ENCODE results near the gene CATSPERE. TPM values are rescaled to one million over a fixed set of nuclear protein-coding genes. Genes with fewer than 3 reads are reported as not detected.

Gene CATSPERE, protein sequence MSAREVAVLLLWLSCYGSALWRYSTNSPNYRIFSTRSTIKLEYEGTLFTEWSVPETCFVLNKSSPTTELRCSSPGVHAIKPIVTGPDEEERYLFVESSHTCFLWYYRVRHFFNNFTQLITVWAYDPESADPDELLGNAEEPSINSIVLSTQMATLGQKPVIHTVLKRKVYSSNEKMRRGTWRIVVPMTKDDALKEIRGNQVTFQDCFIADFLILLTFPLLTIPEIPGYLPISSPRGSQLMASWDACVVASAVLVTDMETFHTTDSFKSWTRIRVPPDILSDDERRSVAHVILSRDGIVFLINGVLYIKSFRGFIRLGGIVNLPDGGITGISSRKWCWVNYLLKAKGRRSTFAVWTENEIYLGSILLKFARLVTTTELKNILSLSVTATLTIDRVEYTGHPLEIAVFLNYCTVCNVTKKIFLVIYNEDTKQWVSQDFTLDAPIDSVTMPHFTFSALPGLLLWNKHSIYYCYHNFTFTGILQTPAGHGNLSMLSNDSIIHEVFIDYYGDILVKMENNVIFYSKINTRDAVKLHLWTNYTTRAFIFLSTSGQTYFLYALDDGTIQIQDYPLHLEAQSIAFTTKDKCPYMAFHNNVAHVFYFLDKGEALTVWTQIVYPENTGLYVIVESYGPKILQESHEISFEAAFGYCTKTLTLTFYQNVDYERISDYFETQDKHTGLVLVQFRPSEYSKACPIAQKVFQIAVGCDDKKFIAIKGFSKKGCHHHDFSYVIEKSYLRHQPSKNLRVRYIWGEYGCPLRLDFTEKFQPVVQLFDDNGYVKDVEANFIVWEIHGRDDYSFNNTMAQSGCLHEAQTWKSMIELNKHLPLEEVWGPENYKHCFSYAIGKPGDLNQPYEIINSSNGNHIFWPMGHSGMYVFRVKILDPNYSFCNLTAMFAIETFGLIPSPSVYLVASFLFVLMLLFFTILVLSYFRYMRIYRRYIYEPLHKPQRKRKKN
- total RNA-seq: 1 to 10 TPM; 3.0 to 5.3 (median 3.6) TPM

GRCh38 chr1:244461245-244462071, at the start of gene CATSPERE:
Gene CATSPERE, plus strand, starts transcription at chr1:244461273. Its CDS starts 157 bp downstream, at chr1:244461430.
- peak within 1 kb of the TSS; percentile 89 to 91 (median 91) for H3K27ac ChIP-seq
- H3K27me3 ChIP-seq: no peaks in the 10 kb centered on the region
- H3K4me1 ChIP-seq: peaks cover 5 to 6% of the 10 kb centered on the region in 2 donors
- intact Hi-C loops (cut with DNase I): no loop called here
- H3K4me3 ChIP-seq (replicated peaks in 1 of 3): peak within 1 kb of the TSS; percentile 22 to 54 (median 29)
- TF ChIP-seq, protein P1, sequence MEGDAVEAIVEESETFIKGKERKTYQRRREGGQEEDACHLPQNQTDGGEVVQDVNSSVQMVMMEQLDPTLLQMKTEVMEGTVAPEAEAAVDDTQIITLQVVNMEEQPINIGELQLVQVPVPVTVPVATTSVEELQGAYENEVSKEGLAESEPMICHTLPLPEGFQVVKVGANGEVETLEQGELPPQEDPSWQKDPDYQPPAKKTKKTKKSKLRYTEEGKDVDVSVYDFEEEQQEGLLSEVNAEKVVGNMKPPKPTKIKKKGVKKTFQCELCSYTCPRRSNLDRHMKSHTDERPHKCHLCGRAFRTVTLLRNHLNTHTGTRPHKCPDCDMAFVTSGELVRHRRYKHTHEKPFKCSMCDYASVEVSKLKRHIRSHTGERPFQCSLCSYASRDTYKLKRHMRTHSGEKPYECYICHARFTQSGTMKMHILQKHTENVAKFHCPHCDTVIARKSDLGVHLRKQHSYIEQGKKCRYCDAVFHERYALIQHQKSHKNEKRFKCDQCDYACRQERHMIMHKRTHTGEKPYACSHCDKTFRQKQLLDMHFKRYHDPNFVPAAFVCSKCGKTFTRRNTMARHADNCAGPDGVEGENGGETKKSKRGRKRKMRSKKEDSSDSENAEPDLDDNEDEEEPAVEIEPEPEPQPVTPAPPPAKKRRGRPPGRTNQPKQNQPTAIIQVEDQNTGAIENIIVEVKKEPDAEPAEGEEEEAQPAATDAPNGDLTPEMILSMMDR (IDR thresholded peaks at IDR 0.05): peak in 2 of 6 experiments; percentile 4 to 14
- peak; percentile 38 to 95 for TF ChIP-seq POLR2A (IDR thresholded peaks at IDR 0.05)
- H3K36me3 ChIP-seq: no peaks in the 10 kb centered on the region
- peak; percentile 94 for DNase-seq
- 23 to 30% methylated on average over 25 to 36 of the region's 61 CpGs for WGBS, 2 donors
- no peaks in the 10 kb centered on the region for H3K9me3 ChIP-seq

- intact Hi-C loops (cut with DNase I): no loop called here
- no peaks in the 10 kb centered on the region for H3K9me3 ChIP-seq
- H3K36me3 ChIP-seq: peaks cover 26 to 55% of the 10 kb centered on the region in 2 donors
- WGBS, 2 donors: 95 to 98% methylated on average over 5 of the region's 5 CpGs
- H3K4me1 ChIP-seq: no peaks in the 10 kb centered on the region
- DNase-seq: no peak
- TF ChIP-seq, protein P1 (IDR thresholded peaks at IDR 0.05): no peak
- TF ChIP-seq POLR2A (IDR thresholded peaks at IDR 0.05): no peak
- H3K27ac ChIP-seq: no peak overlapping the region
- H3K4me3 ChIP-seq (replicated peaks in 1 of 3): no peak overlapping the region
- H3K27me3 ChIP-seq: no peaks in the 10 kb centered on the region
Measured at GRCh38 chr1:244412176-244412575, 48.9 kb upstream of the CATSPERE start.

DNA sequence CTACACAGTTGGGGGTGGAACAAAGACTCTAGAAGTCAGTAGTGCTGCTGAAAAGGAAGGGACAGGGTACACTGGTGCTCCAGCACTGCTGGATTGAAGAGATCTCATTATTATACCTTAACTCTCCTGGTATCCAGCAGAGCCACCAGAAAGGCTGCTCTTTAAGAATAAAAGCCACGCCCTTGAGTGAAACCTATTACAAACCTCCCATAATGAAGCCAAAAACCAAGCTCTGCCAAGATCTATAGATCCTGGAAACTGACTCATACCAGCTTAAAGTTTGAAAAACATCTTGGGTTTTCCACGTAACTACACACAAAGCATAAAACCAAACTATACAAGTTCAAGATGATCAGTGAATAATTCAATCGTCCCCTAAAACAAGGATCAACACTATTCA, 47.3 kb upstream of the CATSPERE start:
- intact Hi-C loops (cut with DNase I): no loop called here
- Histone ChIP-seq H3K27ac (no peak overlapping the region), H3K4me1 (no peaks in the 10 kb centered on the region), H3K4me3 (replicated peaks in 1 of 3) (no peak overlapping the region), H3K36me3 (peaks cover 39 to 69% of the 10 kb centered on the region in 2 donors), H3K9me3 (no peaks in the 10 kb centered on the region), H3K27me3 (no peaks in the 10 kb centered on the region)
- no peak for TF ChIP-seq POLR2A (IDR thresholded peaks at IDR 0.05)
- TF ChIP-seq, protein P1 (IDR thresholded peaks at IDR 0.05): no peak
- whole genome bisulfite sequencing, 2 donors: 94 to 96% methylated on average over 3 of the region's 3 CpGs
- no peak for DNase-seq

GRCh38 chr1:244414543-244414942, 46.5 kb upstream of the CATSPERE start:
- Histone ChIP-seq H3K36me3 (peaks cover 39 to 69% of the 10 kb centered on the region in 2 donors), H3K4me1 (no peaks in the 10 kb centered on the region), H3K27ac (no peak overlapping the region), H3K9me3 (no peaks in the 10 kb centered on the region), H3K4me3 (replicated peaks in 1 of 3) (no peak overlapping the region), H3K27me3 (no peaks in the 10 kb centered on the region)
- TF ChIP-seq, protein P1 (IDR thresholded peaks at IDR 0.05): no peak
- no peak for TF ChIP-seq POLR2A (IDR thresholded peaks at IDR 0.05)
- intact Hi-C loops (cut with DNase I): no loop called here
- no peak for DNase-seq
- WGBS, 2 donors: 89 to 100% methylated on average over 1 of the region's 1 CpG
